Measurements from ENCODE around the gene MUSTN1.

GRCh38 chr3:52811452-52812011, 23.3 kb downstream of the MUSTN1 start:
- TF ChIP-seq CTCF (conservative IDR thresholded peaks at IDR 0.05; ENCODE audit: low read length) (no peak), EZH2phosphoT487 (IDR thresholded peaks at IDR 0.05; ENCODE audit: borderline replicate concordance) (no peak)
